Neural cell (in vitro differentiated cells): ENCODE data around the gene GTSE1. TPM values are rescaled to one million over a fixed set of nuclear protein-coding genes. Genes with fewer than 3 reads are reported as not detected.

Experiments used
- H2AFZ ChIP-seq: fragments of 200-600, 300-800 bp; sonication (generic), shearing (Covaris generic); 2 replicates; pipeline ENCODE4 v1.6.0; 2014; ENCODE audit warnings: low read depth, mild to moderate bottlenecking, antibody characterized with exemption, low read length, moderate library complexity
- H3F3A ChIP-seq: fragments of 200-600 bp; shearing (Covaris generic); 2 replicates; pipeline ENCODE4 v1.6.1; 2016; ENCODE audit warnings: mild to moderate bottlenecking, moderate library complexity, mixed read lengths, antibody characterized with exemption, low read length; ENCODE audit not compliant: insufficient read depth, poor library complexity, severe bottlenecking
- H3K27ac ChIP-seq: fragments of 200-600, 300-800 bp; sonication (generic), shearing (Covaris generic); 2 replicates; pipeline ENCODE4 v1.5.1; 2014; ENCODE audit warnings: mild to moderate bottlenecking, low read length, moderate library complexity
- H3K27me3 ChIP-seq: fragments of 300-800, 200-600 bp; sonication (generic), shearing (Covaris generic); 2 replicates; pipeline ENCODE4 v1.6.0; 2014; ENCODE audit warnings: mild to moderate bottlenecking, low read depth, low read length, moderate library complexity; ENCODE audit not compliant: insufficient read depth
- H3K36me3 ChIP-seq: fragments of 300-800, 200-600 bp; sonication (generic), shearing (Covaris generic); 2 replicates; pipeline ENCODE4 v1.5.1; 2014; ENCODE audit warnings: mild to moderate bottlenecking, antibody characterized with exemption, low read length, moderate library complexity; ENCODE audit not compliant: insufficient read depth
- H3K4me2 ChIP-seq: fragments of 300-800, 200-600 bp; sonication (generic), shearing (Covaris generic); 2 replicates; pipeline ENCODE4 v1.6.0; 2014; ENCODE audit warnings: mild to moderate bottlenecking, low read length
- H3K4me3 ChIP-seq: fragments of 300-800, 200-600 bp; sonication (generic), shearing (Covaris generic); 2 replicates; pipeline ENCODE4 v1.5.1; 2014; ENCODE audit warnings: mild to moderate bottlenecking, low read length, moderate library complexity
- H3K79me2 ChIP-seq: fragments of 200-600 bp; shearing (Covaris generic); replicated peaks from 2 replicates; pipeline ENCODE4 v1.6.0; 2014; ENCODE audit warnings: mild to moderate bottlenecking, low read length, moderate library complexity; ENCODE audit not compliant: insufficient read depth
- H3K9ac ChIP-seq: fragments of 300-800, 200-600 bp; sonication (generic), shearing (Covaris generic); 2 replicates; pipeline ENCODE4 v1.6.1; 2016; ENCODE audit warnings: mild to moderate bottlenecking, low read length, mixed read lengths
- H3K9me2 ChIP-seq: fragments of 200-600 bp; shearing (Covaris generic); 2 replicates; pipeline ENCODE4 v1.6.1; 2016; ENCODE audit warnings: mild to moderate bottlenecking, low read length, mixed read lengths; ENCODE audit not compliant: insufficient read depth
- H3K9me3 ChIP-seq: fragments of 200-600, 300-800 bp; sonication (generic), shearing (Covaris generic); 2 replicates; pipeline ENCODE4 v1.6.1; 2016; ENCODE audit warnings: mild to moderate bottlenecking, mixed run types, low read length, moderate library complexity, mixed read lengths
- H4K20me1 ChIP-seq: fragments of 200-600 bp; shearing (Covaris generic); 2 replicates; pipeline ENCODE4 v1.6.1; 2016; ENCODE audit warnings: mild to moderate bottlenecking, mixed run types; ENCODE audit not compliant: insufficient read depth
- CTCF ChIP-seq: fragments of 450-650 bp; IDR thresholded peaks from 2 replicates; pipeline ENCODE4 v1.5.1; 2014; ENCODE audit warnings: antibody characterized with exemption, mild to moderate bottlenecking, moderate library complexity; ENCODE audit not compliant: poor library complexity, severe bottlenecking
- EP300 ChIP-seq: fragments of 450-650 bp; conservative IDR thresholded peaks from 2 replicates; pipeline ENCODE4 v1.6.1; 2014; ENCODE audit warnings: antibody characterized with exemption, mild to moderate bottlenecking, moderate library complexity; ENCODE audit not compliant: poor library complexity, severe bottlenecking
- EZH2 ChIP-seq: fragments of 200-600, 300-800 bp; shearing (Covaris generic), sonication (generic); IDR thresholded peaks from 2 replicates; pipeline ENCODE4 v1.6.1; 2014; ENCODE audit warnings: antibody characterized with exemption, low read length, borderline replicate concordance, mild to moderate bottlenecking; ENCODE audit not compliant: insufficient read depth, poor library complexity, severe bottlenecking
- MXI1 ChIP-seq: fragments of 450-650 bp; conservative IDR thresholded peaks from 2 replicates; pipeline ENCODE4 v1.6.1; 2014; ENCODE audit warnings: antibody characterized with exemption, mild to moderate bottlenecking; ENCODE audit not compliant: poor library complexity, severe bottlenecking
- POLR2AphosphoS5 ChIP-seq: IDR thresholded peaks from 2 replicates; pipeline ENCODE4 v1.6.1; 2012
- RAD21 ChIP-seq: fragments of 450-650 bp; conservative IDR thresholded peaks from 2 replicates; pipeline ENCODE4 v1.6.1; 2014; ENCODE audit warnings: antibody characterized with exemption, mild to moderate bottlenecking, moderate library complexity
- REST ChIP-seq: IDR thresholded peaks from 2 replicates; pipeline ENCODE4 v1.6.1; 2012; ENCODE audit warnings: borderline replicate concordance
- SMC3 ChIP-seq: fragments of 450-650 bp; conservative IDR thresholded peaks from 2 replicates; pipeline ENCODE4 v1.6.1; 2014; ENCODE audit warnings: antibody characterized with exemption, mild to moderate bottlenecking, moderate library complexity; ENCODE audit not compliant: poor library complexity
- TAF1 ChIP-seq: IDR thresholded peaks from 2 replicates; pipeline ENCODE4 v1.6.1; 2012; ENCODE audit warnings: low read depth
- polyA plus RNA-seq: library from polyadenylated mRNA; depleted of rRNA; stranded (reverse); fragments of >200 nt; gene quantifications from 2 replicates; pipeline ENCODE4 v1.2.3, GENCODE V29; 2014

GTSE1 gene
- polyA plus RNA-seq, 1 donor from 2014 or later = 0.28 TPM

- H3K9me2 ChIP-seq = no peaks in the 10 kb centered on the region
- no peaks in the 10 kb centered on the region for H3K9me3 ChIP-seq
- no peaks in the 10 kb centered on the region for H3F3A ChIP-seq
- no peaks in the 10 kb centered on the region for H3K79me2 ChIP-seq
- no peaks in the 10 kb centered on the region for H3K27me3 ChIP-seq
- H4K20me1 ChIP-seq = no peaks in the 10 kb centered on the region
- H3K4me3 ChIP-seq = no peak overlapping the region
- H3K27ac ChIP-seq = no peak overlapping the region
- TF ChIP-seq MXI1 = no peak
- H3K9ac ChIP-seq = no peak overlapping the region
- no peaks in the 10 kb centered on the region for H3K36me3 ChIP-seq
- no peak overlapping the region for H3K4me2 ChIP-seq
- no peak overlapping the region for H2AFZ ChIP-seq
Observed at GRCh38 chr22:46360097-46360496, 63.4 kb downstream of the GTSE1 start.

- Histone ChIP-seq H3K9me2 (no peaks in the 10 kb centered on the region), H3F3A (no peaks in the 10 kb centered on the region), H3K27me3 (no peaks in the 10 kb centered on the region)
Observed at GRCh38 chr22:46360891-46361290, 64.2 kb downstream of the GTSE1 start.

More at GRCh38 chr22:46360891-46361290, 64.2 kb downstream of the GTSE1 start:
- Histone ChIP-seq H3K27ac (no peak overlapping the region), H3K9me3 (no peaks in the 10 kb centered on the region), H3K9ac (no peak overlapping the region), H4K20me1 (no peaks in the 10 kb centered on the region), H2AFZ (no peak overlapping the region), H3K79me2 (no peaks in the 10 kb centered on the region), H3K4me2 (no peak overlapping the region), H3K4me3 (no peak overlapping the region), H3K36me3 (no peaks in the 10 kb centered on the region)
- TF ChIP-seq POLR2AphosphoS5 (no peak), CTCF (no peak), RAD21 (no peak), EP300 (no peak), REST (no peak), EZH2 (no peak), TAF1 (no peak), MXI1 (no peak), SMC3 (no peak)
